IMR-90 (cell line): ENCODE measurements around the gene EEPD1. TPM values are rescaled to one million over a fixed set of nuclear protein-coding genes. Genes with fewer than 3 reads are reported as not detected.
A peak's percentile ranks its signal among the peaks of the same experiment; 100 is the strongest.

ENCODE experiments used
- ATAC-seq: fragments of 200-7000 bp; cut with Tn5 transposase; 2 replicates; pipeline ENCODE4 v1.9.1; 2020; ENCODE audit warnings: low read depth, mild to moderate bottlenecking, moderate library complexity
- BruUV-seq: library from RNA; stranded (reverse); fragments of 400-500 nt; replicated peaks from 2 replicates; lab custom pipeline; 2021; lab: Mats Ljungman, UMichigan
- CTCF ChIA-PET: fragments of 300-600 bp; formaldehyde crosslinking; extraction: SDS; loops from one replicate; lab custom pipeline; 2021; ENCODE audit warnings: antibody characterized with exemption; lab: Yijun Ruan, JAX
- POLR2A ChIA-PET: fragments of 300-600 bp; sonication (Branson Sonifier 250); formaldehyde crosslinking; loops from one replicate; lab custom pipeline; 2022; ENCODE audit warnings: antibody characterized with exemption; ENCODE audit not compliant: unreplicated experiment; lab: Charles Lee
- DNase-seq: peaks from one replicate; pipeline ENCODE4 v3.0.0; 2013
- H2AFZ ChIP-seq: replicated peaks from 2 replicates; pipeline ENCODE3; 2013; ENCODE audit warnings: low read length, mild to moderate bottlenecking; ENCODE audit not compliant: poor library complexity
- H2AK5ac ChIP-seq: 2 replicates; pipeline ENCODE4 v1.6.1; 2013; ENCODE audit warnings: low read depth, low read length, inconsistent platforms
- H2AK9ac ChIP-seq: replicated peaks from 2 replicates; pipeline ENCODE3; 2013; ENCODE audit warnings: mild to moderate bottlenecking, low read depth, low read length, moderate library complexity; ENCODE audit not compliant: poor library complexity
- H2BK120ac ChIP-seq: 2 replicates; pipeline ENCODE4 v1.6.1; 2013; ENCODE audit warnings: low read depth, low read length, inconsistent platforms
- H2BK15ac ChIP-seq: 3 replicates; pipeline ENCODE4 v1.6.1; 2013; ENCODE audit warnings: low read depth, low read length, inconsistent platforms
- H2BK20ac ChIP-seq: 2 replicates; pipeline ENCODE4 v1.6.1; 2013; ENCODE audit warnings: low read depth, mild to moderate bottlenecking, inconsistent platforms, low read length, moderate library complexity
- H2BK5ac ChIP-seq: 2 replicates; pipeline ENCODE4 v1.6.1; 2013; ENCODE audit warnings: mild to moderate bottlenecking, low read depth, low read length, inconsistent platforms; ENCODE audit not compliant: poor library complexity, severe bottlenecking
- H3K14ac ChIP-seq: replicated peaks from 2 replicates; pipeline ENCODE4 v1.6.1; 2013; ENCODE audit warnings: low read depth, low read length, inconsistent platforms
- H3K18ac ChIP-seq: 2 replicates; pipeline ENCODE4 v1.6.1; 2013; ENCODE audit warnings: low read depth, low read length, control low read depth
- H3K23ac ChIP-seq: 2 replicates; pipeline ENCODE4 v1.6.1; 2013; ENCODE audit warnings: low read depth, low read length, inconsistent platforms
- H3K27ac ChIP-seq: 2 replicates; pipeline ENCODE4 v1.5.1; 2013; ENCODE audit warnings: mild to moderate bottlenecking, control low read depth, low read length; ENCODE audit not compliant: insufficient read depth
- H3K27me3 ChIP-seq: 2 replicates; pipeline ENCODE4 v1.6.1; 2013; ENCODE audit warnings: low read length; ENCODE audit not compliant: control insufficient read depth, insufficient read depth
- H3K36me3 ChIP-seq: 2 replicates; pipeline ENCODE4 v1.6.1; 2013; ENCODE audit warnings: low read length, mixed read lengths; ENCODE audit not compliant: control insufficient read depth, insufficient read depth
- H3K4ac ChIP-seq: 2 replicates; pipeline ENCODE4 v1.6.1; 2013; ENCODE audit warnings: low read depth, low read length, inconsistent platforms
- H3K4me1 ChIP-seq: 2 replicates; pipeline ENCODE4 v1.6.1; 2013; ENCODE audit warnings: low read length, mixed read lengths; ENCODE audit not compliant: control insufficient read depth, insufficient read depth
- H3K4me2 ChIP-seq: 2 replicates; pipeline ENCODE4 v1.6.1; 2013; ENCODE audit warnings: low read depth, mild to moderate bottlenecking, control low read depth, low read length, moderate library complexity
- H3K4me3 ChIP-seq: 2 replicates; pipeline ENCODE4 v1.5.1; 2013; ENCODE audit warnings: low read depth, mild to moderate bottlenecking, control low read depth, low read length, moderate library complexity; ENCODE audit not compliant: insufficient read depth
- H3K56ac ChIP-seq: 2 replicates; pipeline ENCODE4 v1.6.1; 2013; ENCODE audit warnings: low read length, inconsistent platforms; ENCODE audit not compliant: insufficient read depth; ENCODE audit errors: extremely low read depth
- H3K79me1 ChIP-seq, 2 experiments: 2 replicates each; pipeline ENCODE4 v1.6.1; 2013; ENCODE audit warnings: low read length in 2 of 2, inconsistent platforms in 1 of 2, low read depth in 1 of 2
- H3K9ac ChIP-seq: 2 replicates; pipeline ENCODE4 v1.6.1; 2013; ENCODE audit warnings: low read depth, low read length, control low read depth
- H3K9me1 ChIP-seq: 2 replicates; pipeline ENCODE4 v1.6.1; 2013; ENCODE audit warnings: low read length, inconsistent platforms; ENCODE audit not compliant: insufficient read depth
- H3K9me3 ChIP-seq: 2 replicates; pipeline ENCODE4 v1.6.1; 2013; ENCODE audit warnings: low read length; ENCODE audit not compliant: control insufficient read depth, insufficient read depth
- H4K20me1 ChIP-seq: 2 replicates; pipeline ENCODE4 v1.6.1; 2013; ENCODE audit warnings: low read length, inconsistent platforms; ENCODE audit not compliant: insufficient read depth
- H4K5ac ChIP-seq: 2 replicates; pipeline ENCODE4 v1.6.1; 2013; ENCODE audit warnings: mild to moderate bottlenecking, low read depth, low read length, control low read depth
- H4K8ac ChIP-seq, 2 experiments: 2 replicates each; pipeline ENCODE4 v1.6.1; 2013; ENCODE audit warnings: low read depth in 2 of 2, low read length in 2 of 2, control low read depth in 1 of 2, inconsistent platforms in 1 of 2
- H4K91ac ChIP-seq: 2 replicates; pipeline ENCODE4 v1.6.1; 2013; ENCODE audit warnings: low read depth, low read length, inconsistent platforms; ENCODE audit not compliant: insufficient read depth
- BHLHE40 ChIP-seq: fragments of 150-350 bp; IDR thresholded peaks from 2 replicates; pipeline ENCODE4 v1.6.1; 2016; ENCODE audit warnings: mild to moderate bottlenecking, low read depth, low read length
- MXI1 ChIP-seq: IDR thresholded peaks from 2 replicates; pipeline ENCODE4 v1.6.1; 2012; ENCODE audit warnings: low read depth, mild to moderate bottlenecking, low read length, moderate library complexity, borderline replicate concordance
- NFE2L2 ChIP-seq: fragments of 150-350 bp; IDR thresholded peaks from 2 replicates; pipeline ENCODE4 v1.6.1; 2016; ENCODE audit warnings: low read depth, mild to moderate bottlenecking, low read length
- POLR2A ChIP-seq: IDR thresholded peaks from 2 replicates; pipeline ENCODE4 v1.6.1; 2012; ENCODE audit warnings: mild to moderate bottlenecking, low read depth, low read length
- SMC3 ChIP-seq: fragments of 150-350 bp; IDR thresholded peaks from 2 replicates; pipeline ENCODE4 v1.6.1; 2016; ENCODE audit warnings: low read depth, mild to moderate bottlenecking, antibody characterized with exemption, low read length, moderate library complexity
- dilution Hi-C: fragments of 300-500 bp; cut with HindIII; formaldehyde crosslinking; loops from one replicate; pipeline ENCODE4 v1.14.3; 2018; ENCODE audit warnings: low sequenced_read_pairs; ENCODE audit not compliant: unreplicated experiment
- in situ Hi-C: fragments of 300-500 bp; cut with MboI; formaldehyde crosslinking; loops from 3 replicates; pipeline ENCODE4 v1.14.3; 2019; ENCODE audit warnings: low sequenced_read_pairs, inconsistent platforms, mixed read lengths
- intact Hi-C: fragments of 100-400 bp; cut with micrococcal nuclease; formaldehyde crosslinking; loops from 2 replicates; pipeline ENCODE4 v1.10.0; 2022
- polyA plus RNA-seq, 3 experiments: library from polyadenylated mRNA; depleted of rRNA; stranded (reverse); fragments of >200 nt; gene quantifications; 2 replicates each; pipeline ENCODE4 v1.2.3, GENCODE V29; 2012; ENCODE audit warnings: low replicate concordance in 1 of 3
- total RNA-seq: library from RNA; depleted of rRNA; stranded (reverse); fragments of >200 nt; gene quantifications from 2 replicates; pipeline ENCODE4 v1.2.3, GENCODE V29; 2012
- TF ChIP-seq, protein P1 (sequence below): fragments of 150-350 bp; IDR thresholded peaks from 2 replicates; pipeline ENCODE4 v1.6.1; 2017; ENCODE audit warnings: mild to moderate bottlenecking, antibody characterized with exemption, low read length, low read depth

The EEPD1 gene
- total and polyA plus RNA-seq, 2 of the 4 experiments (the other 2 are of a cell fraction) = 7.3 to 15.2 TPM

DNA sequence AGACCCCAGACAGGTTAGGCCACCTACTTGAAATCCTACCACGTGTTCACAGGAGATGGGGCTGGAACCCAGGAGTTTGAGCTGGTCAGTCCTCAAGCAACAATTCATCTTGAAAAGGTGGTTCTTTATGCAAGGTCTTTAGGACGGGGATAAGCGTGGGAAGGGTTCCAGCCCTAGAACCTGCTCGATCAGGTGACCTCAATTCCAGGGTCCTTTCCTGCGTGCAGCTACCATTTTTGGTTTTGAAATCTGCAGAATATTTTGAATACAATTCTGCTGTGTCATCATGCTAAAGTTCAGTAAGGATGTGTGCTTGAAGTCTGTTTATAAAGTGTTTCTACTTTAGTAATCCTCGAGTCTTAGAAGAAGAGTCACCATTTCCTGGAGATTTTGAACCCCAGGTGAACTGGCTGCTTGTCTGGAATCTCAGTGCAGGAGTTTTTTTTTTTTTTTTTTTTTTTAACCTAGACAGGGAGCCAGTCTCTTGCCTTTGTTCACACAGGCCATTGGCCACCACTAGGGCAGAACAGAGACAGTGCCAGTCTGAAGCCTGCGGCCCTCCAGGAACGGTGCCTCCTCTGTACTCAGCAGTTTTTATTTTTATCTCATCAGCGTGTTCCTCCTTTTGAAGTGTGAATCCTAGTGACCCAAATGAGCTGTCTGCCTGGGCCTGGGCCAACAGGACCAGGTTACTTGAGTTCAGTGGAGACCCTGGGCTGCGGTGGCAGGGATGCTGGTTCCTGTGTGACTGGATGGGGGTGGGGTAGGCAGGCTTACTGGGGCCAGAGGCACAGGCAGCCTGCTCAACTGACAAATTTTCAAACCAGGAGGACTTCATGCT is 54.6 kb downstream of the EEPD1 start (continued):
- TF ChIP-seq, protein P1, sequence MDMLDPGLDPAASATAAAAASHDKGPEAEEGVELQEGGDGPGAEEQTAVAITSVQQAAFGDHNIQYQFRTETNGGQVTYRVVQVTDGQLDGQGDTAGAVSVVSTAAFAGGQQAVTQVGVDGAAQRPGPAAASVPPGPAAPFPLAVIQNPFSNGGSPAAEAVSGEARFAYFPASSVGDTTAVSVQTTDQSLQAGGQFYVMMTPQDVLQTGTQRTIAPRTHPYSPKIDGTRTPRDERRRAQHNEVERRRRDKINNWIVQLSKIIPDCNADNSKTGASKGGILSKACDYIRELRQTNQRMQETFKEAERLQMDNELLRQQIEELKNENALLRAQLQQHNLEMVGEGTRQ = peak; percentile 60; the same call in 1 of the 2 replicates
- TF ChIP-seq BHLHE40 (peak; percentile 62), POLR2A (no peak)

DNA sequence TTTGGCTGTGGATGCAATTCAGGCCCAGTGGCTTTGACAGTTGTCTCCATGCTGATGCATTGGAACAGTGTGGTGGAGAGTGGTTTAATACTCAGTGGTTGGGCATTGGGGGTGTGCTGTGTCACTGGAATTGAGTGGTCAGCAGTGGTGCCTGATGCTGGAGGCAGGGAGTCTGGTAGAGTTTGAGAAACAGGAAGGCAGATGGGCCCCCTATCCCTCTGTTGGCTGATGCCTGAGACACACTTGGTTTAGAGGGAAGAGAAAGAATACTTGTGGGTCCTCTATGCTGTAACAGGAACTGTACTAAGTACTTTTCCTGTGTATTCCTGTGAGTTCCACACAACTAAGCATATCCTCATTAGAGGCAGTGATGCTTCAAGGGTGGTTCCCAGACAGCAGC is 55.4 kb downstream of the EEPD1 start:
- Histone ChIP-seq H4K20me1 (no peaks in the 10 kb centered on the region), H4K5ac (peak overlapping the region; percentile 87), H3K14ac (peak overlapping the region; percentile 91), H4K91ac (peak overlapping the region; percentile 93), H3K4me2 (peak overlapping the region; percentile 18), H3K4me1 (peaks cover 55% of the 10 kb centered on the region), H3K23ac (peak overlapping the region; percentile 98), H2AFZ (peak overlapping the region; percentile 62), H3K4ac (peak overlapping the region; percentile 97), H4K8ac (peak overlapping the region; percentile 25 to 94), H3K36me3 (no peaks in the 10 kb centered on the region), H3K56ac (peak overlapping the region; percentile 94), H2AK9ac (peak overlapping the region; percentile 92), H3K9me1 (peaks cover 51% of the 10 kb centered on the region), H2AK5ac (peak overlapping the region; percentile 98), H2BK15ac (peak overlapping the region; percentile 86; the same call in 2 of the 3 replicates), H3K9me3 (no peaks in the 10 kb centered on the region), H3K4me3 (no peak overlapping the region), H2BK5ac (peak overlapping the region; percentile 99), H2BK20ac (peak overlapping the region; percentile 97), H2BK120ac (peak overlapping the region; percentile 99), H3K9ac (peak overlapping the region; percentile 68), H3K18ac (peak overlapping the region; percentile 90), H3K27ac (peak overlapping the region; percentile 99), H3K79me1 (peaks cover 27 to 71% of the 10 kb centered on the region in 2 experiments), H3K27me3 (no peaks in the 10 kb centered on the region)
- ATAC-seq (peak; percentile 24), DNase-seq (peak; percentile 41)
- no TSS peak for BruUV-seq
- dilution Hi-C loops = no loop called here
- TF ChIP-seq NFE2L2 (no peak), MXI1 (0 out of 2 replicates have a peak, but pooled peaks have one; percentile 19), SMC3 (no peak)
- intact Hi-C loops = loop anchor here (5.0 kb wide), 2 partner anchors 51 to 74 kb away; no protein-coding TSS in a partner anchor
- POLR2A ChIA-PET = no interaction called here
- CTCF ChIA-PET = interaction anchor here (1.2 kb wide), 1 partner anchor 84 kb away, joined by 3 read pairs; no protein-coding TSS in a partner anchor
- in situ Hi-C loops = no loop called here
